Measurements from ENCODE around the gene TIMM21. TPM values are rescaled to one million over a fixed set of nuclear protein-coding genes. Genes with fewer than 3 reads are reported as not detected.

Gene TIMM21
- total RNA-seq, 1 experiment from 2014 or later: 46.0 TPM

DNA sequence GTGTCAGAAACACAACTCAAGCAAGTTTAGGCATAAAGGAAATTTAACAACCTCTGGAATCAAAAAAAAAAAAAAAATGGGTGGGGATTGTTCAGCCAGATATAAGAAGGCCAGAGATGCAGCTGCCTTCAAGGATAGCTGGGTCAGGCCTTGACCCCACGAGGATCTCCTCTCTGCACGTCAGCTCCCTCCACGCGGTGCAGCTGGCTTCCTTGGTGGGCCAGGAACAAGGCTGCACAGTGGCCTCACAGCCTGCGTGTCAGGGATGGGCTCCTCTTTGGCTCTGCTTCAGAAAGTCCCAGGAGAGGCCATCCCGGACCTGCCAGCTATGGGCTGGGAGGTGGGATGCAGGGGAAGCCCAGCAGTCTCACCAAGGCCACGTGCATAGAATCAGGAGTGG, 55.5 kb downstream of the TIMM21 start:
- peaks cover 11 to 12% of the 10 kb centered on the region in 2 experiments for H3K9me3 Mint-ChIP-seq
- Histone ChIP-seq H3K27me3 (ENCODE audit: insufficient read depth, low read length) (no peaks in the 10 kb centered on the region), H3K14ac (ENCODE audit: insufficient read depth, low read length) (no peak overlapping the region), H4K91ac (ENCODE audit: insufficient read length, low read depth, low read length) (no peak overlapping the region), H2BK15ac (ENCODE audit: low read depth, low read length) (no peak overlapping the region), H2BK20ac (ENCODE audit: low read depth, low read length, poor library complexity, severe bottlenecking) (no peak overlapping the region), H3K56ac (ENCODE audit: insufficient read length, low read depth, low read length) (no peak overlapping the region), H3K4me2 (ENCODE audit: insufficient read depth, insufficient read length, low read length) (no peak overlapping the region), H3K79me1 (ENCODE audit: insufficient read depth, low read depth, low read length, poor library complexity, severe bottlenecking) (no peaks in the 10 kb centered on the region), H4K20me1 (ENCODE audit: control insufficient read depth, insufficient read depth, insufficient read length) (no peaks in the 10 kb centered on the region), H3K4ac (ENCODE audit: low read depth, low read length) (no peak overlapping the region), H3T11ph (ENCODE audit: low read length) (no peak overlapping the region), H2AK5ac (ENCODE audit: insufficient read length, low read length) (no peak overlapping the region), H2BK5ac (ENCODE audit: insufficient read length, low read length) (no peak overlapping the region), H3K23me2 (ENCODE audit: insufficient read length, low read depth, low read length, poor library complexity, severe bottlenecking) (no peaks in the 10 kb centered on the region), H4K8ac (replicated peaks; ENCODE audit: insufficient read length, low read depth, low read length) (no peak overlapping the region), H3K9me3 (ENCODE audit: control insufficient read depth, low read depth, low read length) (no peaks in the 10 kb centered on the region), H3K27ac (ENCODE audit: insufficient read length, low read depth, low read length) (no peak overlapping the region), H3K18ac (ENCODE audit: insufficient read length, low read depth, low read length) (no peak overlapping the region), H3K9ac (ENCODE audit: extremely low read depth, insufficient read length, low read length) (no peak overlapping the region), H3K79me2 (ENCODE audit: insufficient read depth, low read length) (no peaks in the 10 kb centered on the region), H4K5ac (ENCODE audit: insufficient read length, low read depth, low read length) (no peak overlapping the region), H2AFZ (ENCODE audit: low read length) (no peak overlapping the region), H2BK120ac (ENCODE audit: low read depth, low read length, poor library complexity, severe bottlenecking) (no peak overlapping the region), H2BK12ac (ENCODE audit: insufficient read length, low read depth, low read length) (no peak overlapping the region), H3K23ac (ENCODE audit: insufficient read length, low read depth, low read length) (no peak overlapping the region), H3K4me1 (ENCODE audit: insufficient read depth, low read length) (no peaks in the 10 kb centered on the region)
- WGBS (ENCODE audit: extremely low coverage, insufficient read length, low lambda C conversion rate): no CpG with 5 or more reads among the region's 7 CpGs
- no peaks in the 10 kb centered on the region for H3K4me1 Mint-ChIP-seq
- no peak overlapping the region for H3K27ac Mint-ChIP-seq
- DNase-seq: no peak
- TF ChIP-seq, protein P1, sequence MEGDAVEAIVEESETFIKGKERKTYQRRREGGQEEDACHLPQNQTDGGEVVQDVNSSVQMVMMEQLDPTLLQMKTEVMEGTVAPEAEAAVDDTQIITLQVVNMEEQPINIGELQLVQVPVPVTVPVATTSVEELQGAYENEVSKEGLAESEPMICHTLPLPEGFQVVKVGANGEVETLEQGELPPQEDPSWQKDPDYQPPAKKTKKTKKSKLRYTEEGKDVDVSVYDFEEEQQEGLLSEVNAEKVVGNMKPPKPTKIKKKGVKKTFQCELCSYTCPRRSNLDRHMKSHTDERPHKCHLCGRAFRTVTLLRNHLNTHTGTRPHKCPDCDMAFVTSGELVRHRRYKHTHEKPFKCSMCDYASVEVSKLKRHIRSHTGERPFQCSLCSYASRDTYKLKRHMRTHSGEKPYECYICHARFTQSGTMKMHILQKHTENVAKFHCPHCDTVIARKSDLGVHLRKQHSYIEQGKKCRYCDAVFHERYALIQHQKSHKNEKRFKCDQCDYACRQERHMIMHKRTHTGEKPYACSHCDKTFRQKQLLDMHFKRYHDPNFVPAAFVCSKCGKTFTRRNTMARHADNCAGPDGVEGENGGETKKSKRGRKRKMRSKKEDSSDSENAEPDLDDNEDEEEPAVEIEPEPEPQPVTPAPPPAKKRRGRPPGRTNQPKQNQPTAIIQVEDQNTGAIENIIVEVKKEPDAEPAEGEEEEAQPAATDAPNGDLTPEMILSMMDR (conservative IDR thresholded peaks at IDR 0.05): no peak
- no peaks in the 10 kb centered on the region; the same call in 1 of the 2 replicates for H3K27me3 Mint-ChIP-seq (ENCODE audit: low read depth)
- no peak overlapping the region for H3K4me3 Mint-ChIP-seq
- peaks cover 0 to 5% (median 5%) of the 10 kb centered on the region in 3 experiments; a peak in 3 of 7 replicates for H3K36me3 Mint-ChIP-seq (ENCODE audit: insufficient read depth in 1 of 3, low read depth in 3 of 3)
